Activated T-helper 1 cell treated with anti-CD3 and anti-CD28 coated beads, Interleukin-2, amount 50 U/mL, for 16 hours (primary cell): ENCODE measurements around the gene PTPRE.

Experiments used
- DNase-seq, 2 donors: peaks; one replicate each; pipeline ENCODE4 v3.0.0-alpha.2; 2020; ENCODE audit warnings: low read depth in 1 of 2, low spot score in 1 of 2

PTPRE gene

GRCh38 chr10:127923646-127924045 is 16.7 kb downstream of the PTPRE start:
- no peak for DNase-seq

GRCh38 chr10:127925471-127926207 is 18.7 kb downstream of the PTPRE start:
- no peak for DNase-seq

DNA sequence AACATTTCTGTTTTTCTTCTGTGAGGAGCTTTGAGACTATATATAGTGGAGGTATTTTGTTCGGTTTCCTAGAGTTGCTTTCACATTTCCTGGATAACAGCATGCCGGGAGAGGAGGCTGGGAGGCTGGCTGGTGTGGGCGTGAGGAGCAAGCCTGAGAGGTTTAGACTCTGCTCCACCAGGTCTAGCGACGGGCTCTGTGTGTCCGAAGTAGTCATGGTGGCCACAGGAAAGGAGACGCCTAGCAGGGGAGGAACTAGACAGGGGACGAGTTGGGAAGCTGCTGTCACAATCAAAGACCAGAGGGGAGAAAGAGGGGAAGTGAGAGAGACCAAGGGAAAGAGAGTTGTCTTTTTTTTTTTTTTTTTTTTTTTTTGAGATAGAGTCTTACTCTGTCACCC is 19.6 kb downstream of the PTPRE start:
- DNase-seq, result no peak

- no peak for DNase-seq
Measured at GRCh38 chr10:127928021-127928806, 21.3 kb downstream of the PTPRE start.

DNA sequence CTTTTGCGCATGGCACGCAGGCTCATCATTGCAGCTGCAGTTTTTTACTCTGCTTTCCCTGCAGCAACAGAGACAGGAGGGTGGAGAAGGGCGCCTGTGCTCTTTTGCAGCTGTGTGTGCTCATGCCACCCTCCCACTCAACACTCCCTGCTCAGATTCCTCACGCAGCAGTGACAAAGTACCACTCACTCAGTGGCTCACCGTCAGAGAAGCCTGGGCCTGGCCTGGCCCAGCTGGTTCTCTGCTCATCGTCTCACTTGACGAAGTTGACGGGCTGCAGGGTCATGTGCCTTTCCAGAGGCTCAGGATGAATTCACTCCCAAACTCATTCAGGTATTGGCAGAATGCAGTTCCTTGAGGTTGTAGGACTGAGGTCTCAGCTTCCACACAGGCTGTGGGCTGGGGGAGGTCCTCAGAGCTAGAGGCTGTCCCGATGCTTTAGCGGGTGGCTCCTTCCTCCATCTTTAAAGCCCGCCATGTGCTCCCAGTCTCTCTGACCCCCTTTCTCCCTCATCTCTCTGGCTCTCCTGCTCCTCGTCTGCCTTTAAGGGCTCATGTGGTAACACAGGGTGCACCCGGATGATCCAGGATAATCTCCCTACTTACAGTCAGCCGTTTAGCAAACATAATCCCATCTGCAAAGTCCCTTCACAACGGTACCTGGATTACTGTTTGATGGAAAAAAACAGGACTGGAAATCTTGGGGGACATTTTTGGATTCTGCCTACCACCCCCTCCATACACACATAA is 25.8 kb downstream of the PTPRE start:
- DNase-seq, result no peak

DNA sequence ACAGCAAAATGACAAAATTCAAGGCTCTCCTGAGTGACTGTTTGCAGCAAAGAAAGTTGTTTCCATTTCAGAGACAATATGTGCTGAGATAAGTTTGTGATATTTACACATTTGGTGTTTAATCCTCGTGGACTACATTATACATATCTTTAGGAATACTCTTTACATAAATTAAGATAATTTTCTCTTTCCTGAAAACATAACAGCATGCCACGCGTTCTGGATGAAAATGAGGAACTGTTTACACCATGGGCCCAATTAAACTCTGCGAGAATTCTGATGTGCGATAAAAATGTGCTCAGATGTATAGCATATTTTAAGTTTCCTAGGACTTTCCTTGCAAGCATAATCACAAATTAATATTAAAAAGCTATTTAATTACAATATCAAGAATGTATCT is 26.4 kb downstream of the PTPRE start:
- no peak for DNase-seq

- no peak for DNase-seq
Measured at GRCh38 chr10:127934383-127934782, 27.5 kb downstream of the PTPRE start.

GRCh38 chr10:127935071-127935561 is 28.2 kb downstream of the PTPRE start:
- no peak for DNase-seq

DNA sequence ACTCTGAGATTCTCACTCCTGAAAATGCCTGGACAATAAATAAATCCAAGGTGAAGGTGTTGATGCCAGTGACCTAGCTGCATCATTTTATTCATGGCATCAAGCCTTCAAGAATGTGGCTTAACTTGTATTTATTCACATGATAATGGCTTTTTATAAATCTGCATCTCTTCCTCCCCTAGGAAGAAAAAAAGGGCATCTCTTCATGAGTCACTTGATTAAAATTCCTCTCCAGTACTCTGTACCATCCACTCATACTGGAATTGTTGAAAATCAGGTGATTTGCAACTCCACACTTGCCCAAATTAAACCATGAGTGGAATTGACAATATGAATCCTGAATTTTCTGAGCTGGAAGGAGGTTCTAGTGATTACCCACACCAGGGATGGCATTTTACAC is 30.2 kb downstream of the PTPRE start:
- DNase-seq, result no peak

DNA sequence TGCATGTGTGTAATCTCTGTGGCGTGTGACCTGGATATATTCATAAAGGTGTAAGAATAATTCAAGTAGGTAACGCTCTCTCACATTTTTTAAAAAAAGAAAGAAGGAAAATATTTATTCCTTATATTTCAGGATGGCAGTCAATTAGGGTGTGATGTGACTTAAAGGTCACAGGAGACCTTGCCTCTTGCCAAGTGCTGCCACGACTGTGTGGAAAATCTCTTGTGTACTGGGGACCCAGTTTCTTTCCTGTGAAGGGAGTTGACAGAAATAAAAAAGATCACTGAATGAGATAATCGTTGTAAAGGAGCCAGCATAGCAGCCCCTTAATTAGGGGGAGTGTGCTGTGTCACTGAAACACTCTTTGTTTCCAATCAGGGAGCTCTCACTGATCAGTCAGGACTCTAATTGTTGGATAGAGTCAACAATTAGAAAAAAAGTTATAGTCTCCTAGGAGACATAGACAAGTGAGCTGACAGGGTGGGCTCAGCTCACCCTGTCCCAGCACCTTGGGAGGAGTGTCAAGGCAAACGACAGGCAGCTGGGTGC is 31.1 kb downstream of the PTPRE start:
- no peak for DNase-seq

DNA sequence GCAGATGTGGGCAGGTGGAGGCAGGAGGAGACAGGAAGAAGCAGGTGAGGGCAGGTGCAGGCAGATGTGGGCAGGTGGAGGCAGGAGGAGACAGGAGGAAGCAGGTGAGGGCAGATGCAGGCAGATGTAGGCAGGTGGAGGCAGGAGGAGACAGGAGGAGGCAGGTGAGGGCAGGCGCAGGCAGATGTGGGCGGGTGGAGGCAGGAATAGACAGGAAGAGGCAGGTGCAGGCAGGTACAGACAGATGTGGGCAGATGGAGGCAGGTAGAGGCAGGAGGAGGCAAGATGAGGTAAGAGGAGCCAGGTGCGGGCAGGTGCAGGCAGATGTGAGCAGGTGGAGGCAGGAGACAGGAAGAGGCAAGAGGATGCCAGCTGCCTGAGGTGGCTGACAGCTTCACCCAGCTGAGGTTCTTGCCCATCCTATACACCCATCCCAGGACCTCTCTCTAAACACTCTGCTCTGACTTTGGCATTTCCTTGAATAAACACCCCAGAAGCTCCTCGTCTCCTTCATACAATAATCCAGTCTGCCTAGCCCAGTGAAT is 33.0 kb downstream of the PTPRE start:
- no peak for DNase-seq

GRCh38 chr10:127940866-127941640 is 34.1 kb downstream of the PTPRE start:
- DNase-seq, result no peak

DNA sequence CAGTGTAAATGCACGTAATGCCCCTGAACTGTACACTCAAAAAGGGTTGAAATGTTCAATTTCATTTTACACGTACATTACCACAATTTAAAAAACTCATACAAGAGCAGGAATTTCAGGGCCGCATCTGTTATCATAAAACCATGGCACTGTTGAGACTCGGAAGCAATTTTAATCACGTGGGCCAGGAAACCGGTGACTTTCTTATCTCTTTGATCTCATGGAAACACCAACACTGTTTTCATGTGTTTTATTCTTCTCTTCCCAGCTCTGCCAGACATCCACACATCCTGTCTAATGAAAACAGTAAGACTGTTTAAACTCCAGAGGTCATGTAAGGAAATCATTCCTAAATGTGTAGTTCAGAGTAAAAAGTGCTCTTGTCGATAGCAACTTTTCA is 35.9 kb downstream of the PTPRE start:
- no peak for DNase-seq

DNA sequence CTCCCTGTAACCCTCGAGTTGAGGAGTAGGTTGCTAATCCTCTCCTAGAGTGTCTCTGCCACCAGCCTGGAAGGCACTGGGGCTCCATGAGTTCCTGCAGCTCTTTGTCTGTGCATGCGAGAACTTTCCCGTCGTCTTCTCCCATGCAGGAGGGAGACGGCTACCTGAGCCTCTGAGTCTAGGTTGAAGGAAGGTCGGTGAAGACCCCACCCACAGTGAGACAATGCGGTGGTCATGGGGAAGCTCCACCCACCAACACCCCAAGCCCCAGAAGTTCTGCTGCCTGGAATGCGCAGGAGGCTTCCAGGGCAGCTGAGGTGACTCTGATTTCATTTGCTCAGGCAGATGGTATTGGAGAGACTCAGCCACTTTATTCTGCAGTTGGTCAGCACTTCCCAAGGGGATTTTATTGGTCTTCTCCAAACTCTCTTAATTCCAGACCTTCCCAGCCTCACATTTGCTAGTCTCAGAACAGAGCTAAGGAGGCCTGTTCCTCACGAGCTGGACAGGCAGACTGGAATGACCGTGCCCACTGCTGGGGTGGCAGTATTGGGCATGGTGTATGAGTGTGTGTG is 36.5 kb downstream of the PTPRE start:
- DNase-seq, result no peak

DNA sequence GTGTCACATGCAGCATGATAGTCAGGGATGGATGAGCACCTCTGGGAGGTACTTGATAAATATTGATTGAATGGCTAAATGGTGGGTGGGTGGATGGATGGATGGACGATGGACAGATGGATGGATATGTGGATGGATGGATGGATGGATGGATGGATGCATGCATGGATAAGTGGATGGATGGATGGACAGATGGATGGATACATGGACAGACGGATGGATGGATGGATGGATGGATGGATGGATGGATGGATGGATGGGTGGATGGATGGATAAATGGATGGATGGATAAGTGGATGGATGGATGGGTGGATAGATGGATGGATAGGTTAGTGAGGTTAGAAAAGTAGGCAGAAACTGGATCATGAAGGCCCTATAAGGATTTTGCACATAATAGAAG is 37.4 kb downstream of the PTPRE start:
- DNase-seq, result no peak

DNA sequence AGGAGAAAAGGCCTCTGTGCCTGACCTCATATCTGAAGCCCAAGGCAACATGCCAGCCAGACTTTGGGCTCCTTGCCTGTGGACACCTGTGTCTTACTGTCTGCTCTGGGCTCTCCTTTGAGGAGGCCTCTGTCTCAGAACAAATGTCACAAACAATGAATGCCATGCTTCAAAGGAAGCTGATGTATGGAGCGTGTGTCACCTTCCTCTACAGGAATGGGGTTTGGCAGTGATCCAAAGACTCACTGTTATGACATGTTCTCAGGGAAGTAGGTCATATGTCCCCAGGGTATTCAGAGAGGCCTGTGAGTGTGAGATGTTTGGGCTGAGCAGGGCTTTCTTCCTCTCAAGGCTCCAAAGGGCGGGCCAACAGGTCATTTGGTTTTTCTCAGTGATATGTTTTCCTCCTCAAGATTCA is 38.4 kb downstream of the PTPRE start:
- no peak for DNase-seq

- no peak for DNase-seq
Measured at GRCh38 chr10:127945948-127946711, 39.2 kb downstream of the PTPRE start.

DNA sequence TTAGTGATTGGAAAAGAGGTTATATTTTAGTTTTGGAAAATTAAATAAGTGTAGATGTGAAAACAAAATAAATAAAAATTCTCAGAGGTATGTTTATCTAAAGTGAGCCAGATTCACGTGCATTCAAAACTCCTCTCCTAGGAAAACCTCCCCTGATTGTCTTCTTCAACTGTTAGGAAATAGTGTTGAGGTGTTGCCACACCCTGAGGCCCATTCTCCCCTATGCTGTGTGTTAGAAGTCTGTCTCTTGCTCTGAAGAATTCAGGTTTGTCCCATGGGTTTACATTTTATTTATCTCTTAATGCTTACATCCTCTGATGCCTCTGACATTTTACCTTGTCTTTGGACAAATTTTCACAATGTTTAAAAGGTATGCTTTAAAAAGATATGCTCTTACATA is 40.3 kb downstream of the PTPRE start:
- DNase-seq, result no peak

GRCh38 chr10:127948791-127949190 is 41.9 kb downstream of the PTPRE start:
- DNase-seq, result no peak
